Sigmoid colon (tissue), 7 donors: Measurements from ENCODE around the gene TNNT2. TPM values are rescaled to one million over a fixed set of nuclear protein-coding genes. Genes with fewer than 3 reads are reported as not detected.
A peak's percentile ranks its signal among the peaks of the same experiment; 100 is the strongest.

Experiments
- DNase-seq: peaks from one replicate; pipeline ENCODE4 v3.0.0-alpha.2; 2019
- H3K27ac ChIP-seq, 4 donors: fragments of 200-600 bp; sonication (generic); one replicate each; pipeline ENCODE4 v1.5.1; 2016 to 2019; ENCODE audit warnings: mild to moderate bottlenecking in 1 of 4
- H3K27me3 ChIP-seq, 3 donors: fragments of 200-600 bp; sonication (generic); one replicate each; pipeline ENCODE4 v1.5.1; 2019; ENCODE audit warnings: mild to moderate bottlenecking in 1 of 3
- H3K36me3 ChIP-seq, 4 donors: fragments of 200-600 bp; sonication (generic); one replicate each; pipeline ENCODE4 v1.5.1; 2016 to 2019
- H3K4me1 ChIP-seq, 4 donors: fragments of 200-600 bp; sonication (generic); one replicate each; pipeline ENCODE4 v1.5.1; 2017 to 2019
- H3K4me3 ChIP-seq, 4 donors: fragments of 200-600 bp; sonication (generic); one replicate each; pipeline ENCODE4 v1.5.1; 2017 to 2019; ENCODE audit warnings: mild to moderate bottlenecking in 2 of 4, moderate library complexity in 1 of 4
- H3K9me3 ChIP-seq, 4 donors: fragments of 200-600 bp in 3 of 4; sonication (generic) in 3 of 4; one replicate each; pipeline versions ENCODE4 v1.5.1 to v1.6.1; 2013 to 2019
- EP300 ChIP-seq, 4 donors: sonication (generic); formaldehyde crosslinking; IDR thresholded peaks; one replicate each; pipeline ENCODE4 v1.6.1; 2017; ENCODE audit warnings: antibody characterized with exemption in 4 of 4
- POLR2A ChIP-seq, 2 donors: fragments of 450-650 bp; IDR thresholded peaks; one replicate each; pipeline ENCODE4 v1.6.1; 2016; ENCODE audit warnings: antibody characterized with exemption in 2 of 2, mild to moderate bottlenecking in 2 of 2, moderate library complexity in 2 of 2
- POLR2AphosphoS5 ChIP-seq, 4 donors: sonication (generic); formaldehyde crosslinking; IDR thresholded peaks; one replicate each; pipeline ENCODE4 v1.6.1; 2017; ENCODE audit warnings: antibody characterized with exemption in 4 of 4
- WGBS, 2 donors: extraction: QIAGEN DNeasy Blood & Tissue Kit; methylation state at CpG; one replicate each; pipeline ENCODE4 v1.1.7; 2013; 5-methylcytosine and 5-hydroxymethylcytosine counted together
- intact Hi-C: fragments of 100-400 bp; cut with DNase I; formaldehyde crosslinking; loops from one replicate; pipeline ENCODE4 v1.15.1; 2023
- polyA plus RNA-seq, 3 donors: library from polyadenylated mRNA; stranded (reverse); fragments of 200-250 nt; gene quantifications; one replicate each; pipeline ENCODE4 v1.2.3, GENCODE V29; 2013
- total RNA-seq, 4 donors: library from RNA; depleted of rRNA; stranded (reverse); fragments of >200 nt; gene quantifications; one replicate each; pipeline ENCODE4 v1.1.0, GENCODE V29; 2016
- TF ChIP-seq, protein P1 (sequence below), 4 experiments: fragments of 450-650 bp in 3 of 4; fragments of 200-600 bp in 1 of 4; IDR thresholded peaks; one replicate each; pipeline ENCODE4 v1.5.1; 2016 to 2019; ENCODE audit warnings: antibody characterized with exemption in 4 of 4, mild to moderate bottlenecking in 3 of 4, moderate library complexity in 2 of 4
- donor health status: healthy with polysubstance abuse.
- donor health status: Bipolar disorder and iron deficiency.
- donor health status: healthy.

Gene TNNT2
- total and polyA plus RNA-seq, 7 donors: 0.81 to 34.9 (median 3.9) TPM; not detected in 3

DNA sequence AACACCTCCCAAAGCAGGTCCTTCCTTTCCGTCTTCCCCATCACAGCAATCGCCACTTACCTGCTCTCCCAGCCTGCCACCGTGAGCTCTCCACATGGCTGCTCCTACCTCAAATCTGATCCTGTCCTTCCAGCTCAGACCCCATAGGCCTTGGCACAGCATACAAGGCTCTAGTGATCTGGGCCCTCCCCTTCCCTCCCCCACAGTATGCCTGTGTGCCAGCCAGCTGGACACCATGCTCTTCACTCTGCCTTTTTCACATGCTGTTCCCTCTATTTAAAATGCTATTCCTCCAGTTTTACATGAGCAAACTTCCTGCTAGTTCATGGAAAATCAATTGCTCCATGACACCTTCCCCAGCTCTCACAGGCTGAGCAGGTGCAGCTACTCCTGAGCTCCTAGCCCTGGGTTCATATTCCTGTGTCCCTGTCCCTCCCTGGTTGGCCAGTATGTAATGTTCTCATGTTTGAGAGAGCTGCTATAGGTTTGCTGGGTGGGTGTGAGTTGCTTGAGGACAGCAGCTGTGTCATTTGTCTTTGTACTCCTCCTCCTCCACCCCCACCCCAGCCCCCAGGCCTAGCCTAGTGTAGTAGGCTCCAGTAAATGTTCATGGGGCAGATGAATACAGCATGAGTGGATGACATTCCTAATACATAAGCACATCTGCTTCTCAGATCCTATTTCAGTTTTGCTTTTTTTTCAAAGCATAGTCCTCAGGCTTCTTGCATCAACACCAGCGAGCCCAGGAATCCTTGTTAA, 6.3 kb upstream of the TNNT2 start:
- Histone ChIP-seq H3K27ac (peak overlapping the region in 1 of 4 donors; percentile 32), H3K27me3 (peaks cover 0 to 4% (median 0%) of the 10 kb centered on the region in 3 donors), H3K4me1 (peaks cover 0 to 10% (median 1%) of the 10 kb centered on the region in 4 donors), H3K36me3 (no peaks in the 10 kb centered on the region), H3K4me3 (no peak overlapping the region), H3K9me3 (no peaks in the 10 kb centered on the region)
- WGBS, 2 donors: 88 to 92% methylated on average over 4 of the region's 4 CpGs
- TF ChIP-seq, protein P1, sequence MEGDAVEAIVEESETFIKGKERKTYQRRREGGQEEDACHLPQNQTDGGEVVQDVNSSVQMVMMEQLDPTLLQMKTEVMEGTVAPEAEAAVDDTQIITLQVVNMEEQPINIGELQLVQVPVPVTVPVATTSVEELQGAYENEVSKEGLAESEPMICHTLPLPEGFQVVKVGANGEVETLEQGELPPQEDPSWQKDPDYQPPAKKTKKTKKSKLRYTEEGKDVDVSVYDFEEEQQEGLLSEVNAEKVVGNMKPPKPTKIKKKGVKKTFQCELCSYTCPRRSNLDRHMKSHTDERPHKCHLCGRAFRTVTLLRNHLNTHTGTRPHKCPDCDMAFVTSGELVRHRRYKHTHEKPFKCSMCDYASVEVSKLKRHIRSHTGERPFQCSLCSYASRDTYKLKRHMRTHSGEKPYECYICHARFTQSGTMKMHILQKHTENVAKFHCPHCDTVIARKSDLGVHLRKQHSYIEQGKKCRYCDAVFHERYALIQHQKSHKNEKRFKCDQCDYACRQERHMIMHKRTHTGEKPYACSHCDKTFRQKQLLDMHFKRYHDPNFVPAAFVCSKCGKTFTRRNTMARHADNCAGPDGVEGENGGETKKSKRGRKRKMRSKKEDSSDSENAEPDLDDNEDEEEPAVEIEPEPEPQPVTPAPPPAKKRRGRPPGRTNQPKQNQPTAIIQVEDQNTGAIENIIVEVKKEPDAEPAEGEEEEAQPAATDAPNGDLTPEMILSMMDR (IDR thresholded peaks at IDR 0.05): no peak
- TF ChIP-seq POLR2A (IDR thresholded peaks at IDR 0.05): no peak
- no peak for TF ChIP-seq POLR2AphosphoS5 (IDR thresholded peaks at IDR 0.05)
- no peak for TF ChIP-seq EP300 (IDR thresholded peaks at IDR 0.05)
- intact Hi-C loops: no loop called here
- no peak for DNase-seq

DNA sequence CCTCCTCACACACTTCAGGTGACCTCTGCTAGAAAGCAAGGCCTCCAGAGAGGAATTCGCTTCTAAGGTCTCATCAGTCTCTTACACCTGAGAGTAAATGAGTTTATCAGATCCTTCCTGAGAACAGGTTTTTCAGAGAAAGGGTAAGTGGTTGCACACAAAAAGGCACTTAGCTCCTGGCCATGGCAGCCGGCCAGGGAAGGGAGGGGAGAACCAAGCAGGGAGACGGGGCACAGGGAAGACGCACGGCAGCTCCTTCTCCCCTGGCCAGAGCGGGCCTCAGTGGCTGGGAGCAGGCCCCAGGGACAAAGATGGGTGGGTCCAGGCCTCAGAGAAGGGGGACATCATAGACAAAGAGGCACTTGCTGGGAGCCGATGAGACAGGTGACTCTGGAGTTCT, 3.6 kb upstream of the TNNT2 start:
- DNase-seq: no peak
- Histone ChIP-seq H3K4me1 (peaks cover 0 to 10% (median 1%) of the 10 kb centered on the region in 4 donors), H3K27me3 (peaks cover 0 to 4% (median 0%) of the 10 kb centered on the region in 3 donors), H3K4me3 (no peak overlapping the region), H3K36me3 (no peaks in the 10 kb centered on the region), H3K27ac (no peak overlapping the region), H3K9me3 (no peaks in the 10 kb centered on the region)
- WGBS, 2 donors: 43 to 76% methylated on average over 7 of the region's 7 CpGs
- intact Hi-C loops: no loop called here
- TF ChIP-seq POLR2AphosphoS5 (IDR thresholded peaks at IDR 0.05): no peak
- no peak for TF ChIP-seq POLR2A (IDR thresholded peaks at IDR 0.05)
- TF ChIP-seq, protein P1 (IDR thresholded peaks at IDR 0.05): no peak
- no peak for TF ChIP-seq EP300 (IDR thresholded peaks at IDR 0.05)

GRCh38 chr1:201379733-201380242, 2.3 kb upstream of the TNNT2 start:
- DNase-seq: no peak
- intact Hi-C loops: no loop called here
- H3K4me3 ChIP-seq: no peak overlapping the region
- no peak for TF ChIP-seq POLR2AphosphoS5 (IDR thresholded peaks at IDR 0.05)
- TF ChIP-seq, protein P1 (IDR thresholded peaks at IDR 0.05): no peak
- TF ChIP-seq EP300 (IDR thresholded peaks at IDR 0.05): no peak
- TF ChIP-seq POLR2A (IDR thresholded peaks at IDR 0.05): no peak
- peaks cover 0 to 4% (median 0%) of the 10 kb centered on the region in 3 donors for H3K27me3 ChIP-seq
- H3K36me3 ChIP-seq: no peaks in the 10 kb centered on the region
- peaks cover 0 to 10% (median 1%) of the 10 kb centered on the region in 4 donors for H3K4me1 ChIP-seq
- H3K27ac ChIP-seq: no peak overlapping the region
- no peaks in the 10 kb centered on the region for H3K9me3 ChIP-seq
- WGBS, 2 donors: 29 to 77% methylated on average over 9 of the region's 9 CpGs

DNA sequence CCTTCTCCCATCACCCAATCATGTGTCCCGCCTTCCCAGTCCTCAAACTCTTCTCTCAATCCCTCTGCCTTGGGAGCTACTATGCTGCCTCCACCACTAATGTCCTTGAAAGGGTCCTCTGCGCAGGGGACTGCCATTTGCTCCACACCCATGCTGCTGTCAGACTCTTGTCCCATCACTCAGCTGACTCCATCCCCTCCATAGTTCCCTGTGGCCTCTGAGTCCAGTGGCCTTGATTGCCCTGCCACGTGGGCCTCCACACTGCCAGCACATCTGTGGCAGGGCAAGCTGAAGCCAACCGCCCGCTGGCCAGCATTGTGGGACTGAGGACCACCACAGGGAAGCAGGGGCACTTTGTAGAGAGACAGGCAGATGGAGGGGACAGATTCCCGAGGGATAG, 1.3 kb upstream of the TNNT2 start:
- no peak overlapping the region for H3K27ac ChIP-seq
- peaks cover 0 to 4% (median 0%) of the 10 kb centered on the region in 4 donors for H3K4me1 ChIP-seq
- whole genome bisulfite sequencing, 2 donors: 49 to 78% methylated on average over 6 of the region's 6 CpGs
- no peak for DNase-seq
- no peak overlapping the region for H3K4me3 ChIP-seq
- peaks cover 0 to 4% (median 0%) of the 10 kb centered on the region in 3 donors for H3K27me3 ChIP-seq
- H3K36me3 ChIP-seq: no peaks in the 10 kb centered on the region
- no peaks in the 10 kb centered on the region for H3K9me3 ChIP-seq
- TF ChIP-seq POLR2AphosphoS5 (IDR thresholded peaks at IDR 0.05) (no peak), POLR2A (IDR thresholded peaks at IDR 0.05) (no peak), EP300 (IDR thresholded peaks at IDR 0.05) (no peak)
- TF ChIP-seq, protein P1 (IDR thresholded peaks at IDR 0.05): no peak
- intact Hi-C loops: no loop called here
